Measurements from ENCODE around the gene ZNF850. TPM values are rescaled to one million over a fixed set of nuclear protein-coding genes. Genes with fewer than 3 reads are reported as not detected.

Gene ZNF850
- total and polyA plus RNA-seq, 2 of the 13 experiments (the other 11 are each of a cell fraction or from before 2014, with no cell fraction given): 0.78 to 6.6 TPM

DNA sequence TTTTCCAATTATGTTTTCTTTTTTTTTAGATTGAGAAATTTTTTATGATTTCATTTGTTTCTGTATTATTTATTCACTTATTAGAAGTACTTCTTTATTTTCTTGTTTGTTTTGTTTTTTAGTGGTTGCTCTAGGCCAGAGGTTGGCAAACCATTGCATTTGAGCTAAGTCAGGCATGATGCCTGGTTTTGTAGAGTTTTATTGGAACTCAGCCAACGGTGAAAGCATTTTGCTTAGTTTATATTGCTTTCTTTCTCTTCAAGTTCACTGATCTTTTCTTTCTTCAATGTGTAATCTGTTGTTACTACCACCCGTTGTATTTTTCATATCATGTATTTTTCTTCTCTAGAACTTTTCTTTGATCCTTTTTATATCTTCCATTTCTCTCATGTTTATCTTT is 65.5 kb downstream of the ZNF850 start:
- DNase-seq (ENCODE audit: low spot score): no peak
- Histone ChIP-seq H3K27ac (ENCODE audit: extremely low read length, insufficient read depth, low read length) (no peak overlapping the region), H3K4me2 (ENCODE audit: low read depth, low read length) (no peak overlapping the region), H3K27me3 (ENCODE audit: control insufficient read depth in 1 of 2, insufficient read depth in 2 of 2, low read length in 2 of 2) (no peaks in the 10 kb centered on the region), H4K20me1 (ENCODE audit: insufficient read depth, low read length) (no peaks in the 10 kb centered on the region), H3K4me3 (replicated peaks in 1 of 3; ENCODE audit: insufficient read depth in 1 of 3, low read depth in 2 of 3, low read length in 3 of 3) (no peak overlapping the region), H3K9ac (ENCODE audit: insufficient read depth, low read depth, low read length) (no peak overlapping the region), H3K4me1 (ENCODE audit: insufficient read depth, low read length) (no peaks in the 10 kb centered on the region), H3K9me3 (ENCODE audit: low read length) (peaks cover 84% of the 10 kb centered on the region), H2AFZ (ENCODE audit: low read length) (no peak overlapping the region), H3K79me2 (ENCODE audit: insufficient read depth, low read length) (peaks cover 2% of the 10 kb centered on the region), H3K36me3 (replicated peaks in 1 of 2; ENCODE audit: control insufficient read depth in 1 of 2, insufficient read depth in 2 of 2, low read length in 2 of 2) (peaks cover under 1 to 3% of the 10 kb centered on the region in 2 experiments; a peak in 3 of 5 replicates)
- intact Hi-C loops (cut with micrococcal nuclease; ENCODE audit: unreplicated experiment) (no loop called here), in situ Hi-C loops (cut with HindIII; ENCODE audit: extremely low pct_ligation_motif_present, low pct_unique_long_range_greater_than_20kb) (no loop called here)
- BruUV-seq (replicated peaks): no TSS peak
- 94% methylated on average over 1 of the region's 2 CpGs for WGBS (ENCODE audit: low lambda C conversion rate)
- ATAC-seq: no peak
- no peak for FAIRE-seq
- POLR2A ChIA-PET: no interaction called here
- CTCF ChIA-PET (ENCODE audit: low intra/inter-chr PET ratio, low total read pairs): no interaction called here
- TF ChIP-seq, protein P1, sequence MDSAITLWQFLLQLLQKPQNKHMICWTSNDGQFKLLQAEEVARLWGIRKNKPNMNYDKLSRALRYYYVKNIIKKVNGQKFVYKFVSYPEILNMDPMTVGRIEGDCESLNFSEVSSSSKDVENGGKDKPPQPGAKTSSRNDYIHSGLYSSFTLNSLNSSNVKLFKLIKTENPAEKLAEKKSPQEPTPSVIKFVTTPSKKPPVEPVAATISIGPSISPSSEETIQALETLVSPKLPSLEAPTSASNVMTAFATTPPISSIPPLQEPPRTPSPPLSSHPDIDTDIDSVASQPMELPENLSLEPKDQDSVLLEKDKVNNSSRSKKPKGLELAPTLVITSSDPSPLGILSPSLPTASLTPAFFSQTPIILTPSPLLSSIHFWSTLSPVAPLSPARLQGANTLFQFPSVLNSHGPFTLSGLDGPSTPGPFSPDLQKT (CRISPR knock-in tag; IDR thresholded peaks at IDR 0.05; ENCODE audit: borderline replicate concordance): no peak
- TF ChIP-seq, protein P2, sequence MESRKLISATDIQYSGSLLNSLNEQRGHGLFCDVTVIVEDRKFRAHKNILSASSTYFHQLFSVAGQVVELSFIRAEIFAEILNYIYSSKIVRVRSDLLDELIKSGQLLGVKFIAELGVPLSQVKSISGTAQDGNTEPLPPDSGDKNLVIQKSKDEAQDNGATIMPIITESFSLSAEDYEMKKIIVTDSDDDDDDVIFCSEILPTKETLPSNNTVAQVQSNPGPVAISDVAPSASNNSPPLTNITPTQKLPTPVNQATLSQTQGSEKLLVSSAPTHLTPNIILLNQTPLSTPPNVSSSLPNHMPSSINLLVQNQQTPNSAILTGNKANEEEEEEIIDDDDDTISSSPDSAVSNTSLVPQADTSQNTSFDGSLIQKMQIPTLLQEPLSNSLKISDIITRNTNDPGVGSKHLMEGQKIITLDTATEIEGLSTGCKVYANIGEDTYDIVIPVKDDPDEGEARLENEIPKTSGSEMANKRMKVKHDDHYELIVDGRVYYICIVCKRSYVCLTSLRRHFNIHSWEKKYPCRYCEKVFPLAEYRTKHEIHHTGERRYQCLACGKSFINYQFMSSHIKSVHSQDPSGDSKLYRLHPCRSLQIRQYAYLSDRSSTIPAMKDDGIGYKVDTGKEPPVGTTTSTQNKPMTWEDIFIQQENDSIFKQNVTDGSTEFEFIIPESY (CRISPR knock-in tag; IDR thresholded peaks at IDR 0.05): no peak
- TF ChIP-seq ZNF800 (CRISPR knock-in tag; IDR thresholded peaks at IDR 0.05) (no peak), NFYC (CRISPR knock-in tag; IDR thresholded peaks at IDR 0.05) (no peak), ZNF724P (CRISPR knock-in tag; IDR thresholded peaks at IDR 0.05; ENCODE audit: borderline replicate concordance) (no peak), PAWR (CRISPR knock-in tag; IDR thresholded peaks at IDR 0.05; ENCODE audit: borderline replicate concordance) (no peak), CHCHD3 (CRISPR knock-in tag; IDR thresholded peaks at IDR 0.05) (no peak), ATF4 (CRISPR knock-in tag; IDR thresholded peaks at IDR 0.05) (no peak), KDM1A (CRISPR knock-in tag; IDR thresholded peaks at IDR 0.05) (no peak), ZNF670 (CRISPR knock-in tag; IDR thresholded peaks at IDR 0.05; ENCODE audit: borderline replicate concordance) (no peak), YEATS4 (CRISPR knock-in tag; IDR thresholded peaks at IDR 0.05; ENCODE audit: borderline replicate concordance) (no peak)
